Activated CD8-positive, alpha-beta memory T cell treated with anti-CD3 and anti-CD28 coated beads, Interleukin-2, amount 50 U/mL, for 24 hours (primary cell): ENCODE results near the gene WFDC10A.
"Not testable (repeated sequence)": the region's sequence is repeated elsewhere in the genome, so short reads cannot be mapped to it uniquely, and the experiment has no call there.

ENCODE experiments used
- DNase-seq: peaks from one replicate; pipeline ENCODE4 v3.0.0-alpha.2; 2020; ENCODE audit errors: extremely low read depth

The WFDC10A gene

DNA sequence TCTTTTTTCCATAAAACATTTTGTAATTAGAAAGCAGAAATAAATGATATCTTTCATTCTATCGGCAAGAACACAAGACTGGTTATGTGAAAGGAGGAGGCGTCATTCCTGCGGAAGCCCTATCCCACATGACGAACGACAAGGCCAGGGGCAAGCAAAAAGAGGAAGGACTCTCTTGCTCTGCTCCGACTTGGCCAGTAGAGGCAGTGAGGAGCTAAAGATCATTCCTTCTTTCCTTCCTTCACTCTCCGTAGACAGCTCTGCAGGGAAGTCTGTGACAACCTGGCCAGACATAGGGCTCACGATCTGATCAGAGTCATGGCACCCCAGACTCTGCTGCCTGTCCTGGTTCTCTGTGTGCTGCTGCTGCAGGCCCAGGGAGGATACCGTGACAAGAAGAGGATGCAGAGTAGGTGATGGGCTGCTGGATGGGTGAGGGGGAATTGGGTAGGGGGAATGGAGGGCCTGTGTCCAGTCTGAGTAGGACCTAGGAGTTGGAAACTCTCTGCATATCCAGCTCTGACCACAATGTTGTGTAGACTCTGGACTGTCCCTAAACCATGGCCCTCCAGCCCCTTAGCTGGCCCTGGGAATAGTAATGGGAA lies at the start of gene WFDC10A:
Gene WFDC10A (plus strand): TSS at position 244 of the 605 bp plus-strand sequence. CDS start 75 bp downstream, at position 319.
- DNase-seq, result no peak

GRCh38 chr20:45581702-45582101 lies 47.8 kb upstream of the WFDC10A start:
- DNase-seq, result no peak

GRCh38 chr20:45583502-45583901 lies 46.0 kb upstream of the WFDC10A start:
- no peak for DNase-seq

DNA sequence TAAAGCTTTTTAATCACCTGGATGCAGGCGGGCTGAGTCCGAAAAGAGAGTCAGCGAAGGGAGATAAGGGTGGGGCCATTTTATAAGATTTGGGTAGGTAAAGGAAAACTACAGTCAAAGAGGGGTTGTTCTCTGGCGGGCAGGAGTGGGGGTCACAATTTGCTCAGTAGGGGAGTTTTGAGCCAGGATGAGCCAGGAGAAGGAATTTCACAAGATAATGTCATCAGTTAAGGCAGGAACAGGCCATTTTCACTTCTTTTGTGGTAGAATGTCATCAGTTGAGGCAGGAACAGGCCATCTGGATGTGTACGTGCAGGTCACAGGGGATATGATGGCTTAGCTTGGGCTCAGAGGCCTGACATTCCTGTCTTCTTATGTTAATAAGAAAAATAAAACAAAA lies 45.2 kb upstream of the WFDC10A start:
- DNase-seq, result not testable (repeated sequence)

- not testable (repeated sequence) for DNase-seq
Measured at GRCh38 chr20:45585986-45586385, 43.6 kb upstream of the WFDC10A start.

DNA sequence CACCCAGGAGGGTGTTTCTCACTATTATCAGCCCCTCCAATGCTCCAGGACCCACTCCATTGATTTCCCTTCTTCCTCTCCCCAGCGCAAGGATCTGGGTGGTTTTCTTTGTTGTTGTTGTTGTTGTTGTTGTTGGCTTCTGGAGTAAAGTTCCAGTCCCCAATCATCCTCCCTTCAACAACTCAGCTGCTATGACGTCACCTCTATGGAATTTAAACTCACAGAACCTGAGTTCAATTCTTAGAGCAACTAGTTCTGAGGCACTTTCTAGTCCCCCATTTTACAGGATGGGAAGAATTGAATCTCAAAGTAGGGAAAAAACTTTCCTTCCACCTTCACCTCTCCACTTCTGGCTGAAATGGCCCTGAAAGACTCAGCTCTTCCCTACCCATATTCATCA lies 40.7 kb upstream of the WFDC10A start:
- no peak for DNase-seq

- DNase-seq, result no peak
Measured at GRCh38 chr20:45589725-45590124, 39.8 kb upstream of the WFDC10A start.

- DNase-seq, result no peak
Measured at GRCh38 chr20:45592574-45593189, 36.9 kb upstream of the WFDC10A start.

DNA sequence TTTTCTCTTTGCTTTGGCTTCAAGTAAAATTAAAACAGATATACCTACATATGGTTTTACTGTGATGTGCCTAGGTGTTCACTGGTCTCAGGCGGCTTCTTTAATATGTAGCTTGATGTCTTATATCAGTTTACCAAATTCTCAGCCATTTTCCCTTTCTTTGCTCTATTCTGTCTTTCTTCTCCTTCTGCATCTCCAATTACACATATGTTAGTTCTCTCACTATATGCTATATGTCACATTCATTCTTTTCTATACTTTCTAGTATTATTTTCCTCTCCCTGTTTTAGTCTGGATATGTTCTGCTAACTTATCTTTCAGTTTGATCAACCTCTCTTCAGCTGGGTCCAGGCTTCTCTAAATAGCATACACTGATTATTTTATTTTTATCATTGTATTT lies 36.0 kb upstream of the WFDC10A start:
- DNase-seq, result no peak

- no peak for DNase-seq
Measured at GRCh38 chr20:45595235-45595634, 34.3 kb upstream of the WFDC10A start.

DNA sequence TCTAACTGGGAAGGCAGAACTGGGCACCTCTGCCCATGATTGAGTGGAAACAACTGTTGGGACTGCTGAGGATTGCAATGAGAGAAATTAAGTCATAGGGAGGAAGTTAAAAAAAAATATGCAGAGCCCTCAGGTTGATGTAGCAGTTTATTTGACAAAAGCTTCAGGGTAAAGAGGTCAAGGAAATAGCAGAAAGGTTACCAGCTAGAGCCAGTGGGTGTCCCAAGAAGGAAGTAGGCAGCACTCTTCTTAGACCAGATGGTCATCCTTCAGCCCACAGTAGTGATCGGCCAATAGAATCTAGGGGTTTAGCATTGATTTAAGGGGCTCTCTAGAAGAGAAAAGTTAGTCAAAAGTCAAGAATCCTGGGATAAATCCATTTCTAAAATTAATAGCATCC lies 21.7 kb upstream of the WFDC10A start:
- no peak for DNase-seq

GRCh38 chr20:45611054-45611453 lies 18.5 kb upstream of the WFDC10A start:
- no peak for DNase-seq

DNA sequence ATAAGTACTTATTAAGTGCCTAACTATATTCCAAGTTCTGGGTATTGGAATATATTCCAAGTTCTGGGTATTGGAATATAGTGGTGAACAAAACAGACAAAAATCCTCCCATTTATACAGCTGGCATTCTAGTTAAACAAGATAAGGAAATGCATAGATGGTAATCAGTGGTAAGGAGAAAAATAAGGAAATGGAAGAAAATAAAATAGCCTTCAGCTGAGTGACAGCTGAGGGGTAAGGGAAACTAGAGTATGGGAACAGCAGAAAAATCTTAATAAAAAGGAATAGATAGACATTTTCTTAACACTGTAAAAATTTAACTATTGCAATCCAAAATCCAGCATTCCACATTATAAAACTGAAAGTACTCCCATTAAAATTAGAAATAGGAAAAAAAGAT lies 17.2 kb upstream of the WFDC10A start:
- DNase-seq, result no peak

DNA sequence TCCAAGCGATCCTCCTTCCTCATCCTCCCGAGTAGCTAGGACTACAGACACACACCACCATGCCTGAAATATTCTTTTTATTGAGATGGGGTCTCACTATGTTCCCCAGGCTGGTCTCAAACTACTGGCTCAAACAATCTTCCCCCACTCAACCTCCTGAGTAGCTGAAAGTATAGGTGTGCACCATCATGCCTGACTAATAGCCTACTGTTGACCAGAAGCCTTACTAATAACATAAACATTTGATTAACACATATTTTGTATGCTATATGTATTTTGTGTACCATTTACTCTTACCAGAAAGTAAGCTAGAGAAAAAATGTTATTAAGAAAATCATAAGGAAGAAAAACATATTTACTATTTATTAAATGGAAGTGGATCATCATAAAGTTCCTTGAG lies 11.9 kb upstream of the WFDC10A start:
- no peak for DNase-seq

- DNase-seq, result no peak
Measured at GRCh38 chr20:45621593-45621992, 7.9 kb upstream of the WFDC10A start.

DNA sequence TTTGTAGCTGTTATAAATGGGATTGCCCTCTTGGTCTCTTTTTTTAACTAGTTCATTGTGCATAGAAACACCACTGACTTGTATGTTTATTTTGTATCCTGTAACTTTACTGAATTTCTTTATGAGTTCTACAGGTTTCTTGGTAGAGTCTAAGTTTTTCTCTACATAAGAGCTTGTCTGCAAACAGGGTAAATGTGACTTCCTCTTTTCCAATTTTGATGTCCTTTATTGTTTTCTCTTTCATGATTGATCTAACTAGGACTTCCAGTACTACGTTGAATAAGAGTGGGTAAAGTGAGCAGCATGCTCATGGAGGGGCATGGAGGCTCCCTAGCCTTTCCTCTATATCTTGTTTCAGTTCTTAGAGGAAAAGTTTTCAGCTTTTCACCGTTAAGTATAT lies 3.0 kb upstream of the WFDC10A start:
- DNase-seq, result no peak

DNA sequence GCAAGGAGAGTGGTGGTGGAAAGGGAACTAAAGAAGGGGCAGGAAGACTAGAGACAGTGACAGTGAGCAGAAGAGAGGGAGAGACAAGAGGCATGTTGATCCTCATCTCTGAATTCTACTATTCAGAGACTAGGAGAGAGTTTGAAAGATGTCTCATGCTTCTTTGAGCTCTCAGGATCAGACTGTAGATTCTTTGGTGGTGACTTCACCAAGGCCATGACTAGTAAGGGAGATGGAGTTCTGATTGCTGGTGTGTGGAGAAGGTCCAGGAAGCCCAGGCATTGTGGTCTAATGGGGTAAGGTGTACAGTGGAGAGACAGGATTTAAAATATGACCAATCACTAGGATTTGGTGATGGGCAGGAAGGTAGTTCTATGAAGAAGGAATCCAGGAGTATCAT lies 832 bp downstream of the WFDC10A start:
- no peak for DNase-seq

GRCh38 chr20:45631184-45631583 lies 1.6 kb downstream of the WFDC10A start, which contains the start of gene WFDC9:
TSS of gene WFDC9 (minus strand) at chr20:45631284. CDS start at chr20:45610181, 21,103 bp downstream.
- no peak for DNase-seq

- DNase-seq, result no peak
Measured at GRCh38 chr20:45636513-45636912, 7.0 kb downstream of the WFDC10A start.

GRCh38 chr20:45639687-45640086 lies 10.1 kb downstream of the WFDC10A start:
- no peak for DNase-seq

- DNase-seq, result not testable (repeated sequence)
Measured at GRCh38 chr20:45641076-45641475, 11.5 kb downstream of the WFDC10A start.

DNA sequence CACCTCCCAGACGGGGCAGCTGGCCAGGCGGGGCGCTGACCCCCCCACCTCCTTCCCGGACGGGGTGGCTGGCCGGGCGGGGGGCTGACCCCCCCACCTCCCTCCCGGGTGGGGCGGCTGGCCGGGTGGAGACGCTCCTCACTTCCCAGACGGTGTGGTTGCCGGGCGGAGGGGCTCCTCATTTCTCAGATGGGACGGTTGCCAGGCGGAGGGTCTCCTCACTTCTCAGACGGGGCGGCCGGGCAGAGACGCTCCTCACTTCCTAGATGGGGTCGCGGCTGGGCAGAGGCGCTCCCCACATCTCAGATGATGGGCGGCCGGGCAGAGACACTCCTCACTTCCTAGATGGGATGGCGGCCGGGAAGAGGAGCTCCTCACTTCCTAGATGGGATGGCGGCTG lies 16.3 kb downstream of the WFDC10A start:
- DNase-seq, result not testable (repeated sequence)

- DNase-seq, result no peak
Measured at GRCh38 chr20:45646875-45647274, 17.3 kb downstream of the WFDC10A start.
